C4-2B (cell line): ENCODE data around the gene GRM7.

Experiments used
- CTCF ChIP-seq: fragments of 450-650 bp; conservative IDR thresholded peaks from 2 replicates; pipeline ENCODE4 v1.5.1; 2017; ENCODE audit warnings: mild to moderate bottlenecking
- ZFX ChIP-seq: fragments of 450-650 bp; IDR thresholded peaks from 2 replicates; pipeline ENCODE4 v1.6.1; 2017

- no peak for TF ChIP-seq CTCF
- no peak for TF ChIP-seq ZFX
Measured at GRCh38 chr3:7249493-7250076, 388.7 kb downstream of the GRM7 start.
